GM23248 (cell line): ENCODE data around the gene RNF207.

ENCODE experiments used
- EZH2 ChIP-seq: fragments of 200-600 bp; sonication (generic); IDR thresholded peaks from 2 replicates; pipeline ENCODE4 v1.6.1; 2018; ENCODE audit warnings: antibody characterized with exemption, mild to moderate bottlenecking; ENCODE audit not compliant: insufficient read depth, poor library complexity, severe bottlenecking
- EZH2phosphoT487 ChIP-seq: fragments of 200-600 bp; sonication (generic); IDR thresholded peaks from 2 replicates; pipeline ENCODE4 v1.6.1; 2018; ENCODE audit warnings: antibody characterized with exemption, moderate library complexity, mild to moderate bottlenecking, low read depth; ENCODE audit not compliant: insufficient read depth

DNA sequence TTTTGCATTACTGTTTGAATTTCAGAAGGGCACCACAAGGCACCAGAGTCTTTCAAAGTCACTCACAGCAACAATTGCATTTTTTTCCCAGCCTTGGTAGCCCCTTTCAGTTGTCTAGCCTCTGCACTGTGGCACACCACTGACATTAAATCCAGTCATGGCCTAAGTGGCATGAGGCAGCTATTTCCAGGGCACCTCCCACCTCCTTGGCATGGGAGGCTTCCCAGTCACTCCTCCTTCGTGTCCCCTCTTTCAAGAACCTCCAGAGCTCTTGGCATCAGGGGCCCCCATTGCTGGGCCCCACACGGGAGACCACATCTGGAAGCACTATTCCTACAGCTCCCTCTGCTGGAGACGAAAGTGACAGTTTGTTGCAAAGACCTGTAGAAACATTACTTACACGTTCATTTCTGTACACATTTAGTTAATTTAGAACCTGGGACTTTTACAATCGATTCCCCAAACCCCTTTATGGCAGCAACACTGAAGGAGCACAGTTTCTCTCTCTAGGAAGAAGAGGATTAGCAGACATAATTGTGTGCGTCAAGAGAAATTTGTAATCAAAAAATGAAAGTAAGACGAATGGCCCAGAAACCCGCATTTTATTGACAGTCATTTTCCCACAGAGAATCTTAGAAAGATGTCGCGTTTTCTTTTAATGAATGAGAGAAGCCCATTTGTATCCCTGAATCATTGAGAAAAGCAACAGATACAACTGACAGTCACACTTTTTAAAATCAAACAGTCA, 20.1 kb upstream of the RNF207 start:
- no peak for TF ChIP-seq EZH2
- TF ChIP-seq EZH2phosphoT487, result no peak
